ENCODE results near the gene MAP3K4. TPM values are rescaled to one million over a fixed set of nuclear protein-coding genes. Genes with fewer than 3 reads are reported as not detected.

MAP3K4 gene
- total RNA-seq, 1 donor from 2014 or later = 25.5 TPM

DNA sequence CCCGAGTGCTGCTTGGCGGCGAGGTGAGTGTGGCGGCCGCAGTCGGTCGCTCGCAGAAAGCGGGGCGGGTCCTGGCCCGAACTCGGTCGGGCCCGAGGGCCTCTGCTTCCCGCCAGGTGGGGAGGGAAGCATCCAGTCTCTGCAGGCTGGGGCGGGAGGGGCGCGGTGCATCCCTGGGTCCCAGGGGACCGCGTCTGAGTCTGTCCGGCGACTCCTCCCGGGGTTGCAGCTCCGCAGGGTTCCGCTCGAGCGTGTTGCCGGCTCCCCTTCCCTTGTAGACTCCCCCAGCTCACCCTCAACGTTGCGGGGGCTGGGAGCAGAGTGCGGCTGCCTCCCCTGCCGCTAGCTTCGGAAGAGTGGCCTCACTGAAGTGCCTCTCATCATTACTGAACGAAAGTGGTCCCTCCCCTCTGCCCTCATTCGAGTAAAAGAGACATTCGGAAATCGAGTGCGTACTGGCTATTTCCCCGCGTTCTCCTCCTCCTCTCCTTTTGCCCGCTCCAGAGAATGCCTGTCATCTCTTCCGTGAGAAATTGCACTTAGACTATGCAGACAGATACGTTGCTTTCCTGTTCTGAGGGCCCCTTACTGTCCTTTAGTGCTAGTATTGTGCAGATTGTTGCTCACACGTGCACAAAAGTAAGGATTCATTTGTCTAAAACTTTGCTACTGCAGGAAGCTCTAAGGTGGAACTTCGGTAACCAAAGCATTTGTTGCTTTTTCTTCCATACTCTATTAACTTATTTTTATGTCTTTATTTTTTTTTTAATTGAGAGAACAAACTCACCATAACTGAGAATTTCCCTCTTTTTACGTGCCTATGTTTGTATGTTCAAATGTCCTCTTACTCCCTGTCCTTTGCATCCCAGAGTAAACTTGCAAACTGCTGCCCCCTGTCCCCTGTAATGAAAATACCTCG lies 751 bp downstream of the MAP3K4 start:
- H3K27ac Mint-ChIP-seq (ENCODE audit: unreplicated experiment) = peak overlapping the region; percentile 89
- no peak for DNase-seq (ENCODE audit: low spot score)
- peak overlapping the region; percentile 82 for H3K4me3 Mint-ChIP-seq (ENCODE audit: unreplicated experiment)
- TF ChIP-seq, protein P1, sequence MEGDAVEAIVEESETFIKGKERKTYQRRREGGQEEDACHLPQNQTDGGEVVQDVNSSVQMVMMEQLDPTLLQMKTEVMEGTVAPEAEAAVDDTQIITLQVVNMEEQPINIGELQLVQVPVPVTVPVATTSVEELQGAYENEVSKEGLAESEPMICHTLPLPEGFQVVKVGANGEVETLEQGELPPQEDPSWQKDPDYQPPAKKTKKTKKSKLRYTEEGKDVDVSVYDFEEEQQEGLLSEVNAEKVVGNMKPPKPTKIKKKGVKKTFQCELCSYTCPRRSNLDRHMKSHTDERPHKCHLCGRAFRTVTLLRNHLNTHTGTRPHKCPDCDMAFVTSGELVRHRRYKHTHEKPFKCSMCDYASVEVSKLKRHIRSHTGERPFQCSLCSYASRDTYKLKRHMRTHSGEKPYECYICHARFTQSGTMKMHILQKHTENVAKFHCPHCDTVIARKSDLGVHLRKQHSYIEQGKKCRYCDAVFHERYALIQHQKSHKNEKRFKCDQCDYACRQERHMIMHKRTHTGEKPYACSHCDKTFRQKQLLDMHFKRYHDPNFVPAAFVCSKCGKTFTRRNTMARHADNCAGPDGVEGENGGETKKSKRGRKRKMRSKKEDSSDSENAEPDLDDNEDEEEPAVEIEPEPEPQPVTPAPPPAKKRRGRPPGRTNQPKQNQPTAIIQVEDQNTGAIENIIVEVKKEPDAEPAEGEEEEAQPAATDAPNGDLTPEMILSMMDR (IDR thresholded peaks at IDR 0.05) = peak; percentile 86
- no peaks in the 10 kb centered on the region for H3K36me3 Mint-ChIP-seq (ENCODE audit: low read depth)
- H3K27me3 Mint-ChIP-seq (ENCODE audit: low read depth) = no peaks in the 10 kb centered on the region
- H3K4me1 Mint-ChIP-seq (ENCODE audit: low read depth) = peaks cover 30% of the 10 kb centered on the region
- H3K9me3 Mint-ChIP-seq (ENCODE audit: low read depth) = peaks cover 4% of the 10 kb centered on the region

- H3K4me1 Mint-ChIP-seq (ENCODE audit: low read depth) = peaks cover 30% of the 10 kb centered on the region
- peak overlapping the region; percentile 89 for H3K27ac Mint-ChIP-seq (ENCODE audit: unreplicated experiment)
- H3K36me3 Mint-ChIP-seq (ENCODE audit: low read depth) = no peaks in the 10 kb centered on the region
- DNase-seq (ENCODE audit: low spot score) = no peak
- H3K27me3 Mint-ChIP-seq (ENCODE audit: low read depth) = no peaks in the 10 kb centered on the region
- TF ChIP-seq, protein P1 (IDR thresholded peaks at IDR 0.05) = peak; percentile 67
- H3K9me3 Mint-ChIP-seq (ENCODE audit: low read depth) = no peaks in the 10 kb centered on the region
- H3K4me3 Mint-ChIP-seq (ENCODE audit: unreplicated experiment) = peak overlapping the region; percentile 82
Observed at GRCh38 chr6:160992980-160993314, 1.4 kb downstream of the MAP3K4 start.

GRCh38 chr6:160995271-160995670 lies 3.7 kb downstream of the MAP3K4 start:
- Mint-ChIP-seq H3K36me3 (ENCODE audit: low read depth) (no peaks in the 10 kb centered on the region), H3K27ac (ENCODE audit: unreplicated experiment) (no peak overlapping the region), H3K4me1 (ENCODE audit: low read depth) (peaks cover 30% of the 10 kb centered on the region), H3K4me3 (ENCODE audit: unreplicated experiment) (no peak overlapping the region), H3K27me3 (ENCODE audit: low read depth) (no peaks in the 10 kb centered on the region), H3K9me3 (ENCODE audit: low read depth) (no peaks in the 10 kb centered on the region)
- DNase-seq (ENCODE audit: low spot score) = no peak
- TF ChIP-seq, protein P1 (IDR thresholded peaks at IDR 0.05) = no peak

DNA sequence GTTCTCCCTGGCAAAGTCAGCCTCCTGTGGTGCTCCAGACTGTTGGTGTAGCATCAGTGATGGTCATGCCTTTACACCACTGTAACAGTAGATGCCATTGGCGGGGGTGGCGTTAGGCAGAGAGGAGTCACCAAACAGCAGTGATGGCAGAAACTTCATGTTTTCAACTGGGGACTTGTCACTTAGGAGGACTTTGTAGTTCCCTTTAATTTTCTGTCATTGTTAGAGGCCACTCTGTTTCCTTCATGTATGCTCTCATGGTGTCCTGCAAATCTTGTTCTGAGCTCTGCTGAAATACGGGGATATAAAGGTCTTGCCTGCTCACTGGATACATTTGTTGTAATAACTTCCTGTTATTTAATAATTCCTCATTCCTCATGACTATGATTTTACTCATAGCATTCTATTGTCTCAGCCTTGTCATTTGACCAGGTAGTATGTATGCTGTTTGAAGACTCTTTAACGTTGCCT lies 4.6 kb downstream of the MAP3K4 start:
- DNase-seq (ENCODE audit: low spot score) = no peak
- H3K4me1 Mint-ChIP-seq (ENCODE audit: low read depth) = peaks cover 30% of the 10 kb centered on the region
- H3K36me3 Mint-ChIP-seq (ENCODE audit: low read depth) = no peaks in the 10 kb centered on the region
- no peaks in the 10 kb centered on the region for H3K9me3 Mint-ChIP-seq (ENCODE audit: low read depth)
- H3K27ac Mint-ChIP-seq (ENCODE audit: unreplicated experiment) = no peak overlapping the region
- H3K4me3 Mint-ChIP-seq (ENCODE audit: unreplicated experiment) = no peak overlapping the region
- H3K27me3 Mint-ChIP-seq (ENCODE audit: low read depth) = no peaks in the 10 kb centered on the region
- TF ChIP-seq, protein P1 (IDR thresholded peaks at IDR 0.05) = no peak

- Mint-ChIP-seq H3K27me3 (ENCODE audit: low read depth) (no peaks in the 10 kb centered on the region), H3K27ac (ENCODE audit: unreplicated experiment) (no peak overlapping the region), H3K4me3 (ENCODE audit: unreplicated experiment) (no peak overlapping the region), H3K4me1 (ENCODE audit: low read depth) (peaks cover 32% of the 10 kb centered on the region), H3K36me3 (ENCODE audit: low read depth) (no peaks in the 10 kb centered on the region), H3K9me3 (ENCODE audit: low read depth) (no peaks in the 10 kb centered on the region)
- TF ChIP-seq, protein P1 (IDR thresholded peaks at IDR 0.05) = no peak
- DNase-seq (ENCODE audit: low spot score) = no peak
Observed at GRCh38 chr6:160998217-160998616, 6.6 kb downstream of the MAP3K4 start.

Data from chondrocyte (in vitro differentiated cells).